Muscle layer of colon (tissue), 2 donors: ENCODE results near the gene TMC2.

Experiments
- H3K27ac ChIP-seq: one replicate; pipeline ENCODE4 v1.7.0; 2013; ENCODE audit warnings: low read depth, mild to moderate bottlenecking, low read length, moderate library complexity
- H3K27me3 ChIP-seq, 2 donors: one replicate each; pipeline ENCODE4 v1.7.0; 2013; ENCODE audit warnings: low read length in 2 of 2, mild to moderate bottlenecking in 2 of 2; ENCODE audit not compliant: insufficient read depth in 2 of 2, control insufficient read depth in 1 of 2
- H3K36me3 ChIP-seq: one replicate; pipeline ENCODE4 v1.7.0; 2013; ENCODE audit warnings: mild to moderate bottlenecking, low read length; ENCODE audit not compliant: insufficient read depth
- H3K4me1 ChIP-seq: one replicate; pipeline ENCODE4 v1.7.0; 2013; ENCODE audit warnings: mild to moderate bottlenecking, low read length; ENCODE audit not compliant: insufficient read depth
- H3K4me3 ChIP-seq, 2 donors: one replicate each; pipeline ENCODE4 v1.7.0; 2013; ENCODE audit warnings: low read length in 2 of 2, low read depth in 1 of 2, mild to moderate bottlenecking in 1 of 2, moderate library complexity in 1 of 2
- H3K9ac ChIP-seq: one replicate; pipeline ENCODE4 v1.7.0; 2013; ENCODE audit warnings: low read length
- H3K9me3 ChIP-seq: one replicate; pipeline ENCODE4 v1.7.0; 2013; ENCODE audit warnings: mild to moderate bottlenecking, low read length
- donor health status: abdominal sarcoma.
- donor health status: Adenocarcinoma of cecum.

Gene TMC2

GRCh38 chr20:2557873-2558580 is 21.7 kb downstream of the TMC2 start:
- Histone ChIP-seq H3K36me3 (no peaks in the 10 kb centered on the region), H3K27ac (no peak overlapping the region), H3K9me3 (no peaks in the 10 kb centered on the region), H3K4me3 (no peak overlapping the region), H3K27me3 (peaks cover 11 to 37% of the 10 kb centered on the region in 2 donors), H3K4me1 (no peaks in the 10 kb centered on the region), H3K9ac (no peak overlapping the region)

- Histone ChIP-seq H3K27me3 (peaks cover 11 to 37% of the 10 kb centered on the region in 2 donors), H3K4me3 (peak overlapping the region in 1 of 2 donors; percentile 32), H3K9ac (no peak overlapping the region), H3K27ac (no peak overlapping the region), H3K36me3 (no peaks in the 10 kb centered on the region), H3K4me1 (no peaks in the 10 kb centered on the region), H3K9me3 (no peaks in the 10 kb centered on the region)
These were observed 22.4 kb downstream of the TMC2 start for GRCh38 chr20:2558581-2559278.

DNA sequence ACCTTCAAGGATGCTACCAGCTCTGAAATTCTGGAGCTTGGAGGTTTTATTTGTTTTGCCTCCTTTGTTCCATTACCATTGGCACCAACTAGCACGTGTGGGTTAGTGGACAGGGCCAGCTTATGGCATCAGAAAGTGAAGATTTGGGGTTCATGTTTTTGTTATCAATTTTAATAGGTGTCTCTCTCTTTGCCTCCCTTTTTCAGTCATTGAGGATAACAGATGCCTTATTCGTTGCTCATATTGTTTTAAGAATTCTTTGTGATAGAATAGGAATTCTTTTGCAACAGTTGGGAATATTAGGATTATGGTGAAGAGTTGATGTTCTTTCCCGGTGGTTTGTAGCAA is 22.9 kb downstream of the TMC2 start:
- Histone ChIP-seq H3K4me3 (no peak overlapping the region), H3K9ac (no peak overlapping the region), H3K36me3 (no peaks in the 10 kb centered on the region), H3K9me3 (no peaks in the 10 kb centered on the region), H3K27ac (no peak overlapping the region), H3K4me1 (no peaks in the 10 kb centered on the region), H3K27me3 (peaks cover 11 to 37% of the 10 kb centered on the region in 2 donors)

DNA sequence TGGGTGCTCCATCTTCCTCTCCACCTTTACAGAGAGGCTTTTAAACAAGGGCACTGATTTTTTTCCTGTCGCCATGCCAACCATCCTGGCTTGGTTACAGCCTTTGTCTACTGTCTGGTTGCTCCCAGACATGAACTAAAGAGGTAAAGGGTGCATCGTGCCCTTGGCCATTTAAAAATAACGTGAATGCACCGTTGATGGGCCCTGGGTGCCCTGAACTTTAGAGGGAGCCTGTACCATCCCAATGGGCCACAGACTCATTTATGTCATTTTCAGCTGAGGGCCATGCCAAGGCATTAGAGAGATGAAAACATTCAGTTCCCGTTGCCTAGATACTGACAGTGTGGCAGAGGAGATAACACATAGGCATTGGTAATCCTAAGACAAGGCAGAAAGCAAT is 23.3 kb downstream of the TMC2 start:
- Histone ChIP-seq H3K9me3 (no peaks in the 10 kb centered on the region), H3K27ac (no peak overlapping the region), H3K9ac (no peak overlapping the region), H3K36me3 (no peaks in the 10 kb centered on the region), H3K4me3 (no peak overlapping the region), H3K27me3 (peaks cover 11 to 37% of the 10 kb centered on the region in 2 donors), H3K4me1 (no peaks in the 10 kb centered on the region)

DNA sequence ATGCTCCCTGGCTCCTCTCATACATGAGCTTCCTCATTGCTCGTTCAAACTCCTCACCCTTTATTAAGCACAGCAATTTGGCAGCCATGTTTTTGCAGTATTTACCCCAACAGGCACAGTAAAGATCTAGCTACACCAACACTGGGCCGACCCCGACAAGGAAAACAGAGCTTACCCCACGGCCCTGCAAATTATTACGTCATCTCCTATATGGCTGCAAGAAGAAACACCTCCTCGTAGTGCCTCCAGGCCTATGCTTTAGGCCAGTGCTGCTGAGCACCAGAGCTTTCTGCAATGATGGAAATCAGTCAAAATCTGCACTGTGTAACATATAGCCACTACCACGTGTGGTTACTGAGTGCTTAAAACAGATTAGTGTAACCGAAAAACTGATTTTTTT is 26.7 kb downstream of the TMC2 start:
- Histone ChIP-seq H3K9me3 (no peaks in the 10 kb centered on the region), H3K4me1 (no peaks in the 10 kb centered on the region), H3K36me3 (no peaks in the 10 kb centered on the region), H3K4me3 (no peak overlapping the region), H3K9ac (no peak overlapping the region), H3K27ac (no peak overlapping the region), H3K27me3 (peaks cover 7 to 29% of the 10 kb centered on the region in 2 donors)

DNA sequence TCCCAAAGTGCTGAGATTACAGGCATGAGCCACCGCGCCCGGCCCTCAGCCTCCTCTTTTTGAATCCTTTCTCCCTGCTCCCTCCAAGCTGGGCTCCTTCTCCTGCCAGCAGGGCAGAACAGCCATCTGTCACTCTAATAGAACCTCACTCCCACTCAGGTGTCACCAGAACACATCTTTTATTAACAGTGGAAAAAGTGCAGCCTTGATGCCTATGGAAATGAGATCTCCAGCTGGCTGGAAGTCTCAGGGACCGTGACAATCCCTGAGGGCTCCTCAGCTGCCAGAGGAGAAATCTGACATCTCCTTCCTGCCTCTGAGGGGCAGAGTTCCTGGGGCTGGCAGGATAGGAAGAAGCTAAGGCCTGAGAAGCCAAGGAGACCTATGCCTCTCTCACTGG is 28.0 kb downstream of the TMC2 start:
- Histone ChIP-seq H3K36me3 (no peaks in the 10 kb centered on the region), H3K9ac (no peak overlapping the region), H3K4me1 (no peaks in the 10 kb centered on the region), H3K27me3 (peaks cover 0 to 17% of the 10 kb centered on the region in 2 donors), H3K9me3 (no peaks in the 10 kb centered on the region), H3K4me3 (no peak overlapping the region), H3K27ac (no peak overlapping the region)

DNA sequence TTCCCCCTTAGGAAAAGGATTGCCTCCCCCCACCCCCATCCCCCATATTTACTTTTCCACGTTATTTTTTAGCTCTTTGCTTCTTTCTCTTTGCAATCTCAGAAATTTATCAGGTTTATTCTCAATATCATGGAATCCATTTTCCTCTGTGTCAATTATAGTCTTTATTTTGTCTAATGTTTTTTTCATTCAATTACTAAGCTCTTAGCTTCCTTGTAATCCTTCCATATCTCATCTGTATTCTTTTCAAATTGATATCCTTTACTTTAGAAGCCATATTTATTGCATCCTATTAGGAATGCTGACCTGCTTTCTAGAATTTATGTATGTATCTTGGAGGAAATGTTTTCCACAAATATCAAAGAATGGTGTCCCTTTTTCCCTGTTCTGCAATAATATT is 39.3 kb downstream of the TMC2 start:
- no peaks in the 10 kb centered on the region for H3K4me1 ChIP-seq
- no peaks in the 10 kb centered on the region for H3K36me3 ChIP-seq
- H3K9ac ChIP-seq, result no peak overlapping the region
- no peak overlapping the region for H3K27ac ChIP-seq
- no peak overlapping the region for H3K4me3 ChIP-seq
- no peaks in the 10 kb centered on the region for H3K27me3 ChIP-seq
- no peaks in the 10 kb centered on the region for H3K9me3 ChIP-seq

- Histone ChIP-seq H3K9ac (no peak overlapping the region), H3K36me3 (no peaks in the 10 kb centered on the region), H3K4me1 (no peaks in the 10 kb centered on the region), H3K4me3 (no peak overlapping the region), H3K27ac (no peak overlapping the region), H3K27me3 (no peaks in the 10 kb centered on the region), H3K9me3 (no peaks in the 10 kb centered on the region)
These were observed 39.9 kb downstream of the TMC2 start for GRCh38 chr20:2576317-2576727.

GRCh38 chr20:2578475-2579192 is 42.3 kb downstream of the TMC2 start:
- no peak overlapping the region for H3K9ac ChIP-seq
- no peaks in the 10 kb centered on the region for H3K9me3 ChIP-seq
- H3K4me3 ChIP-seq, result no peak overlapping the region
- no peaks in the 10 kb centered on the region for H3K36me3 ChIP-seq
- H3K27me3 ChIP-seq, result no peaks in the 10 kb centered on the region
- H3K4me1 ChIP-seq, result no peaks in the 10 kb centered on the region
- no peak overlapping the region for H3K27ac ChIP-seq

DNA sequence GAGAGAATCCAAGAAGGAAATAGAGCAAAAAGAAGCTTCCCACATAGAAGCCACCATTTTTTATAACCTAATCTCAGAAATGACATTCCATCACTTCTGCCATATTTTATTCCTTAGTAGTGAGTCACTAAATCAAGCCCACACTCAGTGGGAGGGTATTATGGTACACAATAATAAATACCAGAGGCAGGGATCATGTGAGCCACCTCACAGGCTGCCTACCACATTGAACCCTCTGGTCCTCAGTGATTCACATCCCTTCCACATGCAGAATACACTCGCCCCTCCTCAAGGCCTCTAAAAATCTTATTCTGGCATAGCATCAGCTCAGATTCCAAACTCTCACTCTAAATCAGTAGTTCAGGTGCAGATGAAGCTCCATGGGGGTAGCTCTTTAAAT is 49.4 kb downstream of the TMC2 start:
- H3K4me3 ChIP-seq, result no peak overlapping the region
- H3K27ac ChIP-seq, result no peak overlapping the region
- H3K36me3 ChIP-seq, result no peaks in the 10 kb centered on the region
- no peaks in the 10 kb centered on the region for H3K4me1 ChIP-seq
- no peaks in the 10 kb centered on the region for H3K9me3 ChIP-seq
- no peaks in the 10 kb centered on the region for H3K27me3 ChIP-seq
- H3K9ac ChIP-seq, result no peak overlapping the region

DNA sequence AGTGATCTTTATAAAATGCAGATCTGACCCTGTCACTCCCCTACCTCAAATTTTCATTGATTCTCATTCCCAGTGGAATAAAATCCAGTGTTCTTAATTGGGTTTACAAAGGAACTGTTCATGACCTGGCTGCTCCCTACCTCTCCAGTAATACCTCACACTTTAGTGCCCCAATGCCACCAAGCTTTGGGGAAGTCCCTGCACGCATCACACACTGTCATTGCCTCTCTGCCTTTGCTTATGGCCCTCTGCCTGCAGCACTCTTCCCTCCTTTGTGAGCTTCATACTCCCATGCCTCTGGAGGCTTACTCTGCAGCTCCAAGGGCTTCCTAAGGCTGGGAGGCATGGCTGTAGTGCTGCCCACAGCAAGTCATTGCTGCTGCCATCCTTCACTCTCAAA is 57.4 kb downstream of the TMC2 start:
- Histone ChIP-seq H3K9me3 (no peaks in the 10 kb centered on the region), H3K9ac (no peak overlapping the region), H3K4me3 (no peak overlapping the region), H3K27ac (no peak overlapping the region), H3K36me3 (no peaks in the 10 kb centered on the region), H3K27me3 (no peaks in the 10 kb centered on the region), H3K4me1 (no peaks in the 10 kb centered on the region)
